Stomach (tissue), 4 donors: ENCODE results near the gene TNNI3K.

Source experiments
- POLR2A ChIP-seq, 4 donors: fragments of 450-650 bp; IDR thresholded peaks; one replicate each; pipeline ENCODE4 v1.6.1; 2016; ENCODE audit warnings: antibody characterized with exemption in 4 of 4, control low read depth in 2 of 4, mild to moderate bottlenecking in 1 of 4, moderate library complexity in 1 of 4
- TF ChIP-seq, protein P1 (sequence below), 7 experiments: fragments of 450-650 bp in 4 of 7; fragments of 200-600 bp in 3 of 7; sonication (generic) in 3 of 7; IDR thresholded peaks; one replicate each; pipeline ENCODE4 v1.5.1; 2016 to 2019; ENCODE audit warnings: antibody characterized with exemption in 7 of 7, control low read depth in 2 of 7, mild to moderate bottlenecking in 1 of 7

DNA sequence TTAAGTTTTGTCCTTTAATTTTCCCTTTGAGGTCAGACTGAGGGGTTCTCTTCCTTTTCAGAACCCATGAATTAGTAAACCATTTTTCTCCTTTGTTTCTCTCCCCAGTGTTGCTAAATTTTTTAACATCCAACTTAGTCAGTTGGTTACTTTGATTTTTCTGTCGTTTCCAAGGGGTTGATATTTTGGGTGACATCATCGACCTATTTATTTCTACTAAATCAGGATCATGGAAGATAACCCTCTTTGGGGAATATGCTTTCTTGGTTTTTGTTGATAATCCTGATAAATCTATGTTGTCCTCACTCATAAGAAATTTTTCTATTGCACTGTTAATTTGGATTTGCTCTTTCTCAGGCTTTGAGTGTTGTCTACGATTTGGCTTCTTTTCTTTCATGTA is 236.3 kb downstream of the TNNI3K start:
- TF ChIP-seq, protein P1, sequence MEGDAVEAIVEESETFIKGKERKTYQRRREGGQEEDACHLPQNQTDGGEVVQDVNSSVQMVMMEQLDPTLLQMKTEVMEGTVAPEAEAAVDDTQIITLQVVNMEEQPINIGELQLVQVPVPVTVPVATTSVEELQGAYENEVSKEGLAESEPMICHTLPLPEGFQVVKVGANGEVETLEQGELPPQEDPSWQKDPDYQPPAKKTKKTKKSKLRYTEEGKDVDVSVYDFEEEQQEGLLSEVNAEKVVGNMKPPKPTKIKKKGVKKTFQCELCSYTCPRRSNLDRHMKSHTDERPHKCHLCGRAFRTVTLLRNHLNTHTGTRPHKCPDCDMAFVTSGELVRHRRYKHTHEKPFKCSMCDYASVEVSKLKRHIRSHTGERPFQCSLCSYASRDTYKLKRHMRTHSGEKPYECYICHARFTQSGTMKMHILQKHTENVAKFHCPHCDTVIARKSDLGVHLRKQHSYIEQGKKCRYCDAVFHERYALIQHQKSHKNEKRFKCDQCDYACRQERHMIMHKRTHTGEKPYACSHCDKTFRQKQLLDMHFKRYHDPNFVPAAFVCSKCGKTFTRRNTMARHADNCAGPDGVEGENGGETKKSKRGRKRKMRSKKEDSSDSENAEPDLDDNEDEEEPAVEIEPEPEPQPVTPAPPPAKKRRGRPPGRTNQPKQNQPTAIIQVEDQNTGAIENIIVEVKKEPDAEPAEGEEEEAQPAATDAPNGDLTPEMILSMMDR (IDR thresholded peaks at IDR 0.05), result no peak
- no peak for TF ChIP-seq POLR2A (IDR thresholded peaks at IDR 0.05)
